Prostate gland (tissue), 2 donors: ENCODE data around the gene PARVB.

Source experiments
- POLR2A ChIP-seq: fragments of 450-650 bp; IDR thresholded peaks from one replicate; pipeline ENCODE4 v1.6.1; 2016; ENCODE audit warnings: antibody characterized with exemption, mild to moderate bottlenecking
- POLR2AphosphoS5 ChIP-seq: sonication (generic); formaldehyde crosslinking; IDR thresholded peaks from one replicate; pipeline ENCODE4 v1.6.1; 2017; ENCODE audit warnings: antibody characterized with exemption
- TF ChIP-seq, protein P1 (sequence below), 4 experiments: fragments of 200-600 bp in 2 of 4; fragments of 450-650 bp in 2 of 4; sonication (generic) in 2 of 4; IDR thresholded peaks; 1 replicate in 3 of 4; 2 replicates in 1 of 4; pipeline ENCODE4 v1.5.1; 2016 to 2019; ENCODE audit warnings: antibody characterized with exemption in 4 of 4, mild to moderate bottlenecking in 2 of 4, moderate library complexity in 2 of 4

DNA sequence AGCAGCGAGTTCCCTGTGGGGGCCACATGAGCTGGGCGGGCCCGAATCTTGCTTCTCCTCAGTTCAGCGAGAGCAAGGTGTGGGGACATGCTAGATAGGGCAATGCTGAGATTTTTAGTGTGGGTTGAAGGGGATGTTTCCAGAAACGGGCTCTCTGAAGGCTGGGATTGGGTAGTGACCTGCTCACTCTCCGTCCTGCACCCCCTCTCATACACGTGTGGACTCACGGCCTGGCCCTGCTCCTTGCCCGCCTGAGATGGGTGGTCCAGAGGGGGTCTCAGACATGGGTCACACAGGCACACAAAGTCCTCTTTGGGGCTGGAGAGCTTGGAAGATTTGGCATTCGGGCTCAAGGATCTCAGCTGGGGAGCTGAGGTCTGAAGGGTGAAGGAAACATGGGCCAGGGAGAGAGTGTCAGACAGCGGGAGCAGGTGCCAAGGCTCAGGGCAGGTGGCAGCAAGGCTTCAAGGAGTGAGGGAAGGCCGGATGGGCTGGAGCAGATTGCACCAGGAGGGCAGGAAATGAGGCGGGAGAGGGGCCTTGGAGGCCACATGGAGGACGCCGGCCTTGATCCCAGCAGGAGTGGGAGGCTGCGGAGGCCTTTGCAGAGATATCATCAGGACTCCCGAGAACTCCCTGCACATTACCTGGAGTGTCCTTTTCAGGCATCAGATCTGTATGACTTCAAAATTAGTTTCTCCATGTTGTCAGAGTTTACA lies 74.1 kb downstream of the PARVB start:
- TF ChIP-seq, protein P1, sequence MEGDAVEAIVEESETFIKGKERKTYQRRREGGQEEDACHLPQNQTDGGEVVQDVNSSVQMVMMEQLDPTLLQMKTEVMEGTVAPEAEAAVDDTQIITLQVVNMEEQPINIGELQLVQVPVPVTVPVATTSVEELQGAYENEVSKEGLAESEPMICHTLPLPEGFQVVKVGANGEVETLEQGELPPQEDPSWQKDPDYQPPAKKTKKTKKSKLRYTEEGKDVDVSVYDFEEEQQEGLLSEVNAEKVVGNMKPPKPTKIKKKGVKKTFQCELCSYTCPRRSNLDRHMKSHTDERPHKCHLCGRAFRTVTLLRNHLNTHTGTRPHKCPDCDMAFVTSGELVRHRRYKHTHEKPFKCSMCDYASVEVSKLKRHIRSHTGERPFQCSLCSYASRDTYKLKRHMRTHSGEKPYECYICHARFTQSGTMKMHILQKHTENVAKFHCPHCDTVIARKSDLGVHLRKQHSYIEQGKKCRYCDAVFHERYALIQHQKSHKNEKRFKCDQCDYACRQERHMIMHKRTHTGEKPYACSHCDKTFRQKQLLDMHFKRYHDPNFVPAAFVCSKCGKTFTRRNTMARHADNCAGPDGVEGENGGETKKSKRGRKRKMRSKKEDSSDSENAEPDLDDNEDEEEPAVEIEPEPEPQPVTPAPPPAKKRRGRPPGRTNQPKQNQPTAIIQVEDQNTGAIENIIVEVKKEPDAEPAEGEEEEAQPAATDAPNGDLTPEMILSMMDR (IDR thresholded peaks at IDR 0.05), result no peak
- TF ChIP-seq POLR2AphosphoS5 (no peak), POLR2A (no peak)
